HG03280 (cell line): ENCODE data around the gene TSPAN4.

Experiments used
- ATAC-seq: cut with Tn5 transposase; IDR thresholded peaks from one replicate; pipeline ENCODE4 v1.9.1; 2021; ENCODE audit warnings: mild to moderate bottlenecking, moderate library complexity; ENCODE audit not compliant: unreplicated experiment

The TSPAN4 gene

DNA sequence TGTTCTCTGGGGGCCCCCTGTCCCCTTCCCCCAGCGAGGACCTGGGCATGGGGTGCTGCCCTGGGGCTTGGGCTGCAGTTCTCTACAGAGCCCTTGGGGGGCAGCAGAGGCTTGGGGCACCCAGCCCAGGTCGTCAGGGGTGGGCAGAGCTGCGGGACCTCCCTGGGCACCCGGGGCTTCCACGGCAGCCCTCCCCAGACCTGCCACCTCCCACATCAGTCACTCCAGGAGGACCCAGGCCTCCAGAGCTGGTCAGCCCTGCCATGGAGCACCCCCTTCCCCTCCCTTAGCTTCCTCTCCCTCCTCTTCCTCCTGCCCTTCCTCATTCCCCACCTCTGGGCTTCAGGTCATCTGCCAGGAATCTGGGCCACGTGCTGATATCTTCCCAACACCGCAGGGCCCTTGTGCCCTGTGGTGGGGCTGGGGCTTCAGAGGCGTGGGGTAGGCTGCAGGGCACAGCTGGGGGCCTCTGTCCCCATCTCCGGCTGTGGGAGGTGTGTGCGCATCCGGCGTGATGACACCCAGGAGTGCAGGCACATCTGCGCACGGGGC lies 5.8 kb downstream of the TSPAN4 start:
- peak; percentile 40 for ATAC-seq

DNA sequence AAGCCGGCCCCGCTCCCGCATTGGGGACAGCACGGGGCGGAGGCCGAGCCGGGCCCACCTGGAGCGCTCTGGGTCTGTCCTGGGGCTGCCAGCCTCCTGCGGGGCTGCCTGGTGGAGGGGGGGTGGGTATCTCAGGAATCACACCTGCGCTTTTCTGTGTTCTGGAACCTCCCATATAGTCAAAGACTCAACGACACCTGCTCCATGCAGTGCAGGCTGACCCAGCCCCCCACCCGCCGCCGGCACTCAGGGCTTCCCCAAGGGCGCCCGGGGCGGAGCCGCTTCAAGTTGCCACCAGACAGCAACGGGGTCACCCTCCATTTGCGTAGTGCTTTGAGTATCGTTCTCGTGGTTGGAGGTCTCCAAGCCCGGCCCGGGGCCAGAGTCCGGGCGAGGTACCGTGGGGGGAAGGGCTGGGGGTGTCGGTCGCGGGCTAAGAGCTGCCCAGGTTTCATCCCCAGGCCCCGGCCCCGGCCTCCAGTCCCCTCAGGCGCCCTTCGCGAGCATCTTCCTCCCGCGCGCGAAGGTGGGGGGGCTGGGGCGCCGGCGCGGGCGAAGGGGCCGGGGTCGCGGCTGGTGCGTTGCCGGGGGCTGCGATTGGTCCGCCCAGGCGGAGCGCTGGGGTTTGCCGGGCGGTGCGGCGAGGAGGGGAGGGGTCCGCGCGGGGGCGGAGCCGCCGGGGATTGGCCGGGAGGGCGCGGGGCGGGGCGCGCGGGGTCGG lies 6.6 kb downstream of the TSPAN4 start:
- no peak for ATAC-seq

DNA sequence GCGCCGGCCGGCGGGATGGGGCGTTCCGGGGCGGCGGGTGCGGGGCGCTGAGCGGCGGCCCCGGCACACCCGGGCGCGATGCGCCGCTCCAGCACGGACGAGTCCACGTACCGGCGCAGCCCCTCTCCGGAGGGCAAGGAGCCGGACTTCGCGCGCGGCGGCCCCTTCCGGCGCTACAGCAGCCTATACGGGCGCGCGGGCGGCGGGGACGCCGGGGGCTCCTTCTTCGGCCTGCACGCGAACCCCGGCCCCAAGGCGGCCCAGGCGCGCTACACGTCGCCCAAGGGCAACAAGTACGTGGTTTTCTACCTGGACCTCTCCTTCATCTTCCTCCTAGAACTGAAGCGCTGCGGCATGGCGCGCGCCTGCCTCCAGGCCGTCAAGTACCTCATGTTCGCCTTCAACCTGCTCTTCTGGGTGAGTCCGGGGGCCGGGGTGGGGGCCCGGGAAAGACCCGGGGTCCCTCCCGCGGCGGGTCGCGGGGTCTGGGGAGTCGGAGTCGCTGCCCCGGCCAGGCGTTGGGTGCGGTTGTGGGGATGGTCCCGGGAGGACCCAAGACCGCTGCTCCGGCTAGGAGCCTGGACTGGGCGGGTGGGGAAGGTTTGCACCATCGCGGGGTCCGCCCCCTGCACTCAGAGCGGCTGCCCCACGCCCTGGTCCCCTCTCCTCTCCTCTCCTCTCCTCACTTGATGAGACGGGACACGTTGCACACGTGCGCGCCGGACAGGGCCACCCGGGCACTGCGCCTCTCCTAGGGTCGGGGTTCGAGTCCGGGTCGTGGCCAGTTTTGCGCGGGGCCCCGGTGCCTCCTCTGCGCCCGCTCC lies 7.5 kb downstream of the TSPAN4 start:
- no peak for ATAC-seq

DNA sequence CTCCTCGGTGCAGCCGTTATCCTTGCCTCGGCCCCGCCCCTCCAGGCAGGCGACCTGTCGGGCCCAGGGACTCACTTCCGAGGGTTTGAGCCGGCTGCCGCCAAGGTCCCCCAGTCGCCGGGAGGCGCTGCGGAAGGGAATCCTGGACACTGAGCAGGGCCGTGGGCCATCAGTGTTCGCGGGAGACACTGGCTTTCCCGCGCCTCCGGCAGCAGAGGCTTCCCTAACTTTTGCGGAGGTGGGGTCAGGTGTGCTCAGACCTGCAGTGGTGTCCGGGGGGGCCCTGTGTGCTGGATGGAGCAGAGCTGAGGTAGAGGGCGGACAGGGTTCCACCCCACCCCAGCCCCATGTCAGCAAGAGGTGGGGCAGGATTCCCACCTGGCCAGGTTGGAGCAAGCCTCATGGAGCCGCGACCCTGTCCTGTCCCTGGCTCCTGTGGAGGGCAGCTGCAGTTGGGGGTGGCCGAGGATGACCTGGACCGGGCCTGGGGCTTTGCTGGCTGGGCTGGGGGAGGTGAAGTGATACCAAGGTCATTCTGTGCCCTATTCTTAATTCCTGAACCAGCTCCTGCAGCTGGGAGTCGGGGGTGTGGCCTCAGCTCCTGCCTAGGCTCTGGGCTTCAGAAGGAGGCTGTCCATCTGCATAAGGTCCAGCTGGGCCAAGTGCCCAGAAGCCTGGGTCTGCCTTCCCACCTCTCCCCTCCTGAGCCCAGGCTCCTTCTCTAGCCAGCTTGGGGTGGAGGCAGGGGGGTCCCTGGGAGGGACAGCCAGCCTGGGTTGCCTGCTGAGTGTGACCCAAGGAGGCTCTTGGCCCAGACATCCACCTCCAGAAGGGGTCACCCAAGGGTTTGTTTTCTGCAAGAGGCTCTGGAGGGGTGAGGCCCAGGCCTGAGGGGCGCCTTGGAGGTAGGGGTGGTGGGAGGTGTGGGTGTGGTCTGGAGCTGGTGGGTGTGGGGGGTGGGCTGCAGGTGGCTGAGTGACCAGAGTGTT lies 8.4 kb downstream of the TSPAN4 start:
- no peak for ATAC-seq

DNA sequence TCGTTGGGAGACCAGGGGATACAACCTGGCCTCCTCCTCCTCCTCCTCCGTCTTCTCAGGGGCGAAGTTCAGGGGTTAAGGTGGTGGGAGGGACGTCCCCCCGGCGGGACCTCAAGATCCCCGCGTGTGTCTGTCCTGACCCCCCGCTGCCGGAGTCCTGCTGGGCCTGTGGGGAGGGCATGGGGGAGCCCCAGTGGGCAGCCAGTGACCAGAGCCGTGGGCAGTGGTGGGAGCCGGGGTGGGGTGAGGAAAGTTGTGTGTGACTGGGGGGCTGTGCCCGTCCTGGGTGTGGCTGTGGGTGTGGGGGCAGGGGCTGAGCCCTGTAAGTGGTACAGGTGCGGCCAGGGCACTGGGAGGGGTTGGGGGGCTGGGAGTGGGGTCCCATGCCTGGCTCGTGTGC lies 10.1 kb downstream of the TSPAN4 start:
- ATAC-seq = no peak

DNA sequence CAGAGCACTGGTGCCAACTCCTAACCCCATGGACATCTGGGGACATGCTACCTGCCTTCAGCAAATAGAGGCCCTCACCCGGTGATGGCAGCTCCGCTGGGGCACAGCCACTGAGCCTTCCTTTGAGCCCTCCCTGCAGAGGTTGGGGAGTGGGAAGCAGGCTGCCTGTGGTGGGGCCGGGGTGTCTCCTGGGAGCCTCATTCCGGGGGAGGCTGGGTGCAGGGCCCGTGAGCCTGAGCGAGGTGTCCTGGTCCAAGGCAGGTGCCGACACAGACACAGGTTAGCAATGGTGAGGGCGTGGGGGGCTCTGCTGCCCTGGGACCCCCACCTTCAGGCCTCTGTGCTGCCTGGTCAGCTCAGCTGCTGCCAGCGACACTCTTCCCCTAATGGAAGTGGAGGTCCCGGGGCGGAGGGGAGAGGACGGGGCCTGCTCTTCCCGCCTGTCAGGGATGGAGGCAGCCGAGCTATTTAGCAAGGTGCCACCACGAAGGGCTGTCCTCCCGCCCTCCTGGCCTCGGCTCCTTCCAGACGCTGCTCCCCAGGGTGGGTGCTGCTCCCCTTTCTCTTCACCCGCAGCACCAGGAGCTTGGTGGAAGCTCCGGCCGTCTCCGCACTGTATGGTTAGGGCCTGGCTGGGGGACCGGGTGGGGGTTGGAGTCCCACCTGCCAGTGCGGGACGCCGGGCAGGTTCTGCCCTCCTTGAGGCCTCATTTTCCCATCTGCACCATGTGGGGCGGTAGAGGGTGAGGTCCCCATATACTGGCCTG lies 11.2 kb downstream of the TSPAN4 start:
- no peak for ATAC-seq

DNA sequence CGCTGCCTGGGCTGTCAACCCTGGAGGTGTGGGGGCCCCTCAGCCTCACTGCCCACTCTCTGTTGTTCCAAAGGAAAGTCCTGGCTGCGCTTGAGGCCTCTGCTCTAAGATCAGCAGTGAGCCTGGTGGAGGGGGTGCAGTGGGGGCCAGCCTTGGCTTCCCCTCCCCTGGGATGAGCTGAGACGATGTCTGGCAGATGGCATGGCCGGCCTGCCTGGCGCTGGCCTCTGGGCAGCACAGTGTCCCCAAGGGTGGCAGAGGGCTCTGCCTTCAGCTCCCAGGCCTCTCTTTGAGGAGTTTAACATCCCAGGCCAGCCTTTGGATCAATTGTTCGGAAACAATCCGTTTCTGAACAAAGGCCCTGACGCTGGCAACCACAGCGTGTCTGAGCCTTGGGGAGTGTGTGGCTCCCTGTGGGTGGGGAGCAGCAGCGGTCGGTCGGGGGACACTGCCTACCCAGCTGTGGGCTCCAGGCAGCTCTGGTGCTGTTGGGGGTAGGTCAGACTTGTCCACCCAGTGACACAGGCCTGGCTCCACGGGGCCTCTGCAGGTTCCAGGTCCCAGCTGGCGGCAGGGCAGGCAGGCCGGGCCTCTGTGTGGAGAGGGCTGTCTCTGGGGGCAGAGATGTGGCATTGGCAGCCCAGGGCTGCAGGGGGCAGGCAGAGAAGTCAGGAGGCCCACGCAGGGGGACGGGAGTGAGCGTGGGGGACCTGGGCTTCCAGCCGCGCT lies 12.1 kb downstream of the TSPAN4 start:
- no peak for ATAC-seq

DNA sequence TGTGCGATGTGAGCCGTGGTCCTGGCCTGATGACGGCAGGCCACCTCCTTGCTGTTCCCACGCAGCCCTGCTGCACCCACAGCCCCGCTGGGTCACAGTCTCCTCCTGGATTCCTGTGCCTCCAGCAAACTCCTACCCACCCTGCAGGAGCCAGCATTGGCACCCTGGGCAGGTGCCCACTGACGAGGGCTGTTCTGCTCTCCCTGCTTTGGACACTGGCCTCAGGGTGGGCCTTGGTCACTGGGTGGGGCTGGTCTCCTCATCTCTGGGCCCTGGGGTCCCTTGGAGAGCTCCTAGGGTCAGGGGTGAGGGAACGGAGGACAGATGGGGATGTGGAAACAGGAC lies 12.7 kb downstream of the TSPAN4 start:
- ATAC-seq = no peak

DNA sequence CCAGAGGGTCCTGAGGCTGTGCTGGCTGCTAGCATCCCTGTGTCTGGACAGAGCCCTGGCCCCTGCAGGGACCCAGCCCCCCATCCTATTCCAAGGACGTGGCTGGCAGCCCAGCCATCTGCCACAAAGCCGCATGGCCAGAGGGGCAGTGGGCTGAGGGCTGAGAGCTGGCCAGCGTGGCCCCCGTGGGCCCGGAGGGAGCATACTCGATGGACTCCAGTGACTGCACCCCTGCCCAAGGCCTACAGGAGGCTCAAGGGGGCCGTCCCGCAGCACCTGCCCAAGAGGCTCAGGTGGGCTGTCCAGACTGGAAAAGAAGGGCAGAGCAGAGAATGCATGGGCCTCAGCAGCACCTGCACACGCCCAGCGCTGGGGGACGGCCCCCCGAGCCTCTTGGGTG lies 13.1 kb downstream of the TSPAN4 start:
- no peak for ATAC-seq

DNA sequence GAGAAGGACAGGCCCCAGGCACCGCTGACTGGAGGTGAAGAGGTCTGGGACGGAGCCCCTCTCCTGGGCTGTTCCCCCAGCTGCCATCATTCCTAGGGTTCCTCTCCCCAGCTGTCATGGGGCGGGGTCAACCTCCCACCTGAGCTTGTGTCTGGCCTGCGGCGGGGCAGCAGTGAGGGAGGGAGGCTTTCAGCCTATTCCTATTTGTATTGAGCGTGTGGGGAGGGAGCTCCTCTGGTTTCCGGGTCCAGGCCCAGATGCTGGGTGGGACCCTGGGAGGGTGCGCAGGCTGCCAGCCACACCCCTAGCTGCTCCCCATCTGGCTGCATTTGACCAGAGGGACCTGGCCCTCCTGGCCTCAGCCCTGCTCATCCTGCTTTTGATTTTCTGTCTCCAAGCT lies 13.7 kb downstream of the TSPAN4 start:
- ATAC-seq = no peak

DNA sequence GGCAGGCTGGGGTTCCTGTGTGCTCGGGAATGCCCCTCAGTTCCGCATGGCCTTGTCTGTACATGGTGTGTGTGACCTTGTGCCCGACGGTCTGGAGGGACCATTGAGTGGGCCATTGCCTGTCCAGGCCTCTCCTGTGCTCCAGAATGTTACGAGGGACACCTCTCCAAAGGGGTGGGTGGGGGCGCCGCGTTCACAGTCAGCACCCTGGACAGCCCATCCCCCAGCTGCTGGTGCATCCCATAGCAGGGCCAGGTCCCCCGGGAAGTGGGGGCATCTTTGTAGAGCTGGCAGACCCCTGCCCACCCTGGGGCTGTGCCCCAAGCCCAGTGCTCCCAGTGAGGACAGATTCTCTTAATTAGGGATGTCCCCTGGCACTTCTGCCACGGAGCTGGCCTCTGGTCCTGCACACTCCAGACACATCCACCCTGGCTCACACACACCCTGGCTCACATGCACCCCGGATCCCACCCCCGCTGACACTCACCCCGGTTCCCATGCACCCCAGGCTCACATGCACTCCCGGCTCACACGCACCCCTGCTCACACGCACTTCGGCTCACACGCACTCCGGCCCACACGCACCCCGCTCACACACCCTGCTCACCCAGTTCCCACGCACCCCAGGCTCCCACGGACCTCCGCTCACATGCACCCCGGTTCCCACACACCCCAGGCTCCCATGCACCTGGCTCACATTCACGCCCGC lies 15.6 kb downstream of the TSPAN4 start:
- no peak for ATAC-seq

DNA sequence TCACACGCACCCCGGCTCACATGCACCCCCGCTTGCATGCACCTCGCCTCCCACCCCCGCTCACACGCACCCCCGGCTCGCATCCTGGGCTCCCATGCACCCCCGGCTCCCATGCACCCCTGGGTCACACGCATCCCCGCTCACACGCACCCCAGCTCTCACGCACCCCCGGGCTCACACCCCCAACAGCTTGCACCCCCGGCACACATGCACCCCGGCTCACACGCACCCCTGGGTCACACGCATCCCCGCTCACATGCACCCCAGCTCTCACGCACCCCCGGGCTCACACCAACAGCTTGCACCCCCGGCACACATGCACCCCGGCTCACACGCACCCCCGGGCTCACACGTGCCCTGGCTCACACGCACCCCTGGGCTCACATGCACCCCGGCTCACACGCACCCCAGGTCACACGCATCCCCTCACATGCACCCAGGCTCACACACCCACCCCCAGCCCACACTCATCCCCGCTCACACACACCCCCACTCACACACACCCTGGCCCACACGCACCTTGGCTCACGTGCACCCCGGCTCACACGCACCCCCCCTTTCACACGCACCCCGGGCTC lies 16.2 kb downstream of the TSPAN4 start:
- no peak for ATAC-seq

DNA sequence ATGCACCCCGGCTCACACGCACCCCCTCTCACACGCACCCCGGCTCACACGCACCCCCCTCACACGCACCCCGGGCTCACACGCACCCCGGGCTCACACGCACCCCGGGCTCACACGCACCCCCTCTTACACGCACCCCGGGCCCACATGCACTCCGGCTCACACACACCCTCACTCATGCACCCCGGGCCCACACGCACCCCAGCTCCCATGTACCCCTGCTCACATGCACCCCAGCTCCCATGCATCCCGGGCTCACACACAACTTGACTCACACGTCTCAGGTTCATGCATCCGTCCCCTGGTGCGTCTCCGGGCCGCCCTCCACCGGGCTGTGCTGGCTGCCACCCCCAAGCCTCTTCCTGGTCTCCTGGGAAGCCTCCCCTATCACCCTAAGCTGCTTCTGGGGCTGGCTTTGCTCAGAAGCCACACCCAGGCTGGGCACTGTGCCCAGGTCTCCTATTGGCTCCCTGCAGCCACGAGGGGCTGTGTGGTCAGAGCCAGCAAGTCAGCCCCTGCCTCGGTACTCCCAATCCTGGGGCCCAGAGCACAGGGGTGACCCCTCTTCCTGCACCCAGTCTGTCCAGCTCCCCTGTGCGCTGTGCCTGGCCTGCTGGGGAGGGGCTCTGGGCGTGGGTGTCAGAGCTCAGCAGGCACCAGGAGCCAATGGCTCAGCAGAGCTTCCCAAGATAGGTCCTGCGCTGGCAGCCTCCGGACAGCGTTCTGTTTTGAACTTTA lies 16.9 kb downstream of the TSPAN4 start:
- ATAC-seq = no peak

DNA sequence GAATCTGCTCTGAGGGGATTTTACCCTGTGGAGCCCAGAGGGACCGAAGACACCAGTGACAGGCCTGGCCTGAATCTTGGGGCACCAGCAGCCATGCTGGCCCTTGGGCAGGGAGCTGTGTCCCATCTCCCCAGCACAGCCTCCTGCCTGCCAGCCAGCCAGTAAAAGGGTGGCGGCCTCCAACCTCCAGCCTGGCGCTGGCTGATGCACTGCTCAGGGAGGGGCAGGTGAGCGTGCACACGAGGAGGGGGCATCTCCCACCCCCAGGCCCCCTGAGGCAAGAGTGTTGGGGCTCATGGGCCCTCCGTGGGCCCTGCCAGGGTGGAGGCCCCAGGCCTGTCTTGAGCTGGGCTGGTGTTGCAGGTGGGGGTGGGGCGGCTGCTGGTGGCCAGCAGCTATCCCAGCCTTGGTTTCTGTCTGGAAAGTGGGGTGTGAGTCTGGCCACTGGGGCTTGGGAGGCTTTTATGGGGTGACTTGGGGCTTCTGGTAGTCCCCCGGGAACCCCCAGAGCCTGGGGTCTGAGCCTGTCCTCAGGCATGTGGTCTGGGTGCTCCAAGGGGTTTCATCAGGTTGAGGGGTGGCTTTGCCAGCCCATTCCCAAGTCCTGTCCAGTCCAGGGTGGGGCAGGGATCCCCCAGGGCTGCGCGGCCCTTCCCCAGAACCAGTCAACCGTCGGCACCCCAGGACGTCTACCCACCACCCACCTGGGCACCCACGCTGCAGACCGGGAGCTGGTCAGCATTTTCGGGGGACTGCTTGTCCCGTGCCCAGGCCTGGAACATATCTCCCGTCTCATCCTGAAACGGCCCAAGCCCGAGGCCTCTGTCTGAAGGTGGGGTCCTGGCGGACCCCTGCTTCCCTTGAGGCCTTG lies 17.8 kb downstream of the TSPAN4 start:
- no peak for ATAC-seq

DNA sequence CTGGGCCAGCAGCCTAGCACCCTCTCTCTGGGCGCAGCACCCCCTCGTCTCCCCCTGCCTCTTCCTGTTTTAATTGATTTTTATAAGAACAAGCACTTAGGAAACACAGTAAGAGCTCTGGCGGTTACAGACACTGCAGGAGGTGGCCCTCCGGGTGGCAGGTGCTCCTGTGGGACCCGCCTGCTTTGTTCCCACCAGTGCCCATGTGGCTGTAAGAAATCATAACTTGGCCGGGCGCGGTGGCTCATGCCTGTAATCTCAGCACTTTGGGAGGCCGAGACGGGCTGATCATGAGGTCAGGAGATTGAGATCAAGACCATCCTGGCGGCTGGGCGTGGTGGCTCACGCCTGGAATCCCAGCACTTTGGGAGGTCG lies 18.4 kb downstream of the TSPAN4 start:
- ATAC-seq = no peak

DNA sequence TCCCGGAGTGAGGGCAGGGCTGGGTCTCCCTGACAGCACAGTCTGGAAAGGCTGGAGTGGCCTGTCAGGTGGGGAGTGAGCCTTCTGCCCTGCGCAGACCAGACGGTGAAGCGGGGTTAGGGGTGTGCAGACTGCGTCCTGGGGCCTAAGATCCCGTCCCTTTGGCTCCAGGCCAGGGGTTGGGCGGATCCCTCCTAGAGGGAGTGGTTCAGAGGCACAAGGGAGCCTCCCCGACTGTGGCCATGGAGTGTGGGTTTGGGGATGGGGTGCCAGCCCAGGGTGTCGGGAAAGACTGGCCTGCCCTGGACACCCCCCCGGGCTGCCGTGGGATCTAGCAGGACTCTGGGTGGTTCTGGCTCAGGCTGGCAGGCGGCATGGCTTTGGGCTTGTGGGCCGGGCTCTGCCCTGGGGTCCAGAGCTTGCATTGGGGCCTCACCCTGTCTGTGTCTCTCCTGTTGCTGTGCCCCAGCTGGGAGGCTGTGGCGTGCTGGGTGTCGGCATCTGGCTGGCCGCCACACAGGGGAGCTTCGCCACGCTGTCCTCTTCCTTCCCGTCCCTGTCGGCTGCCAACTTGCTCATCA lies 19.5 kb downstream of the TSPAN4 start:
- no peak for ATAC-seq

DNA sequence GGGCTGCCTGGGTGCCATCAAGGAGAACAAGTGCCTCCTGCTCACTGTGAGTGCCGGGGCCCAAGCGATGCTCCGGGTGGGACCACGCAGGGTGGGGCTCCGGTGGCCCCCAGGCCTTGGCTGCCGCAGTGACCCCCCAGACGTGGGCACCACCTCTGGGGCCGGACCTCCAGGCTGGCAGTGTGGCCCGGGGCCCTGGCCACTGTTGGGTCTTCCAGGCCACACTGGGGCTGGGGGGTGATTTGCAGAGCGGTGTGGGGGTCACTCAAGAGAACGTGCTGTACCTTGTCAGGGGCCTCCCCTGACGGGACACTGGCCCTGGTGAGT lies 20.0 kb downstream of the TSPAN4 start:
- no peak for ATAC-seq
